Measurements from ENCODE around the gene AGGF1. TPM values are rescaled to one million over a fixed set of nuclear protein-coding genes. Genes with fewer than 3 reads are reported as not detected.

Gene AGGF1
- 27.3 and 32.0 TPM in 2 replicates for total RNA-seq

DNA sequence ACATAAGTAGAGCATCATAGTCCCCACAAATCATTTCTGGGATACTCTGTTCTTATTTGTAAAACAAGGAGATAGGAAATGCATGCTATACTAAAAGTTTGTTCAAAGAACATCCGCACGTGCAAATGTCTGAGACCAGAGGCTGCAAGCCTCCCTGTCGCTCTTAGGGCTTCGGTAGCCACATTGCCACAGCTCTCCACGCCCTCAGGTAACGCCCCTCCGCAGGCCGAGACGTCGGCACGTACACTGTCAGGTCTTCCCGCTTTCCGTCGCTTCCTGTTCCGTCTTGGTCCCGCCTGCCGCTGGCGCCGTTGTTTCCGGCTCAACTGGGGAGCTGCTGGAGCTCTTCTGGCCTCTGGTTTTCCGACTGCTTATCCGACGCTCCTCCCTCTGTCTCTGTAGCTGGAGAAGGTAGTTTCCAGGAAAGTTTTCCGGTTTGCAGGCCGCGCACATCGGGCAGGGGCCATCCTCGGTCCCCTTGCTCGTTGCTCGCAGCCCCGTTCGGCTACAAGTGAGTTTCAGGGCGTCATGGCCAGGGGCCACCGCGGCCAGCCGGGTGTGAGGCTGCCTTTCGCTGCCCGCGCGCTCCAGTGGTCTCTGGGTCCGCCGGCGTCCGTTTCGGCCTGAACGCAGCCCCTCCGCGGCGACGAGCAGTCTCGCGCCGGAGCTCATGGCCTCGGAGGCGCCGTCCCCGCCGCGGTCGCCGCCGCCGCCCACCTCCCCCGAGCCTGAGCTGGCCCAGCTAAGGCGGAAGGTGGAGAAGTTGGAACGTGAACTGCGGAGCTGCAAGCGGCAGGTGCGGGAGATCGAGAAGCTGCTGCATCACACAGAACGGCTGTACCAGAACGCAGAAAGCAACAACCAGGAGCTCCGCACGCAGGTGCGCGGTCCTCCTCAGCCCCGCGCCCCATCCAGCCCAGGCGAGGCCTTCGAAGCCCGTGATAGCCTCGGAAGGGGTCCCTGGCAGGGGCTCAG is at the start of gene AGGF1:
Gene AGGF1 (plus strand): TSS at position 308 of the 975 bp plus-strand sequence. CDS start 363 bp downstream, at position 671.

GRCh38 chr5:77086689-77087483 is 56.7 kb downstream of the AGGF1 start, which contains the start of gene ZBED3:
Gene ZBED3, minus strand, starts transcription at chr5:77087285. Its CDS starts 9,407 bp downstream, at chr5:77077878.

Other genes with a start within 250 kb of the AGGF1 start
- gene F2RL1, start 211.4 kb upstream of the AGGF1 start, total RNA-seq: 16.5 and 20.9 TPM in 2 replicates
- gene S100Z, start 180.4 kb upstream of the AGGF1 start, total RNA-seq: not detected in 2 replicates
- 1.3 and 2.1 TPM in 2 replicates for gene CRHBP, start 77.4 kb upstream of the AGGF1 start, total RNA-seq
- gene ZBED3, start 56.9 kb downstream of the AGGF1 start, total RNA-seq: 0.28 and 0.57 TPM in 2 replicates
- gene PDE8B, start 180.3 kb downstream of the AGGF1 start, total RNA-seq: 0.09 and 0.14 TPM in 2 replicates

Measured in smooth muscle cell of bladder (primary cell).